K562 (cell line): ENCODE measurements around the gene DNAJB4. TPM values are rescaled to one million over a fixed set of nuclear protein-coding genes. Genes with fewer than 3 reads are reported as not detected.

Source experiments
- NBN ChIP-seq: fragments of 450-650 bp; IDR thresholded peaks from 2 replicates; pipeline ENCODE4 v1.6.1; 2016; ENCODE audit warnings: low read depth, mild to moderate bottlenecking
- SIX5 ChIP-seq, 2 experiments: IDR thresholded peaks; 2 replicates each; pipeline ENCODE4 v1.6.1; 2011; ENCODE audit warnings: low read length in 2 of 2, borderline replicate concordance in 1 of 2, low read depth in 1 of 2, mild to moderate bottlenecking in 1 of 2, moderate library complexity in 1 of 2; ENCODE audit not compliant: insufficient read depth in 1 of 2
- ZC3H11A ChIP-seq: IDR thresholded peaks from 2 replicates; pipeline ENCODE4 v1.6.1; 2012; ENCODE audit warnings: low read depth, low read length, improper control_type of control experiment
- ZFPM2 ChIP-seq: fragments of 250-450 bp; sonication (Bioruptor Pico); IDR thresholded peaks from 2 replicates; pipeline ENCODE4 v1.5.1; 2022; ENCODE audit warnings: mild to moderate bottlenecking
- ZKSCAN1 ChIP-seq: fragments of 150-350 bp; IDR thresholded peaks from 2 replicates; pipeline ENCODE4 v1.6.1; 2016; ENCODE audit warnings: low read depth, low read length
- ZNF12 ChIP-seq: sonication (generic); formaldehyde crosslinking; IDR thresholded peaks from 2 replicates; pipeline ENCODE4 v1.4.0; 2020; ENCODE audit warnings: mild to moderate bottlenecking, missing genetic modification reagents
- ZNF778 ChIP-seq: fragments of 450-650 bp; formaldehyde crosslinking; IDR thresholded peaks from 2 replicates; pipeline ENCODE4 v1.4.0; 2020; ENCODE audit warnings: mild to moderate bottlenecking, moderate library complexity
- polyA plus RNA-seq, 8 experiments: library from polyadenylated mRNA; depleted of rRNA in 4 of 8; stranded (reverse) in 5 of 8; unstranded in 3 of 8; fragments of >200 nt; fragmentation: Nextera tagmentation in 2 of 8; fragmentation: Illumina TruSeq in 1 of 8; extraction: Ambion mirVana in 2 of 8; extraction: Trizol in 1 of 8; gene quantifications; 2 replicates each; pipeline versions ENCODE4 v1.2.1 to v1.2.3, GENCODE V29; 2011 to 2014; ENCODE audit warnings: inconsistent platforms in 1 of 8, missing spikeins in 1 of 8
- total RNA-seq, 7 experiments: library from RNA; depleted of rRNA in 6 of 7; stranded (reverse); fragments of >200 nt in 6 of 7; fragmentation: Illumina TruSeq in 2 of 7; extraction: Trizol in 2 of 7; gene quantifications; 2 replicates each; pipeline versions ENCODE4 v1.2.1 to v1.2.3, GENCODE V29; 2011 to 2021; ENCODE audit warnings: low replicate concordance in 1 of 7
- TF ChIP-seq, protein P1 (sequence below): fragments of 250-450 bp; sonication (Bioruptor Pico); IDR thresholded peaks from 2 replicates; pipeline ENCODE4 v1.4.0; 2020
- TF ChIP-seq, protein P2 (sequence below): sonication (generic); formaldehyde crosslinking; IDR thresholded peaks from 2 replicates; pipeline ENCODE4 v1.8.0; 2023; ENCODE audit warnings: missing genetic modification reagents, mild to moderate bottlenecking, borderline replicate concordance
- TF ChIP-seq, protein P3 (sequence below): fragments of 250-450 bp; sonication (Bioruptor Pico); IDR thresholded peaks from 2 replicates; pipeline ENCODE4 v1.5.0; 2021; ENCODE audit warnings: mild to moderate bottlenecking, borderline replicate concordance
- TF ChIP-seq, protein P4 (sequence below), 3 experiments: fragments of 200-800 bp in 1 of 3; fragments of 250-450 bp in 1 of 3; fragments of 450-650 bp in 1 of 3; sonication (Bioruptor Pico) in 1 of 3; sonication (Bioruptor generic) in 1 of 3; formaldehyde crosslinking in 1 of 3; IDR thresholded peaks; 2 replicates each; pipeline versions ENCODE4 v1.6.1 to v1.8.0; 2016 to 2022; ENCODE audit warnings: mild to moderate bottlenecking in 2 of 3, missing genetic modification characterization in 2 of 3, missing compliant biosample characterization in 1 of 3, moderate library complexity in 1 of 3
- TF ChIP-seq, protein P5 (sequence below), 3 experiments: fragments of 200-800 bp in 1 of 3; sonication (Bioruptor generic) in 1 of 3; sonication (generic) in 1 of 3; formaldehyde crosslinking in 1 of 3; IDR thresholded peaks; 2 replicates each; pipeline versions ENCODE4 v1.6.1 to v1.8.0; 2016 to 2022; ENCODE audit warnings: mild to moderate bottlenecking in 2 of 3, missing compliant biosample characterization in 2 of 3, missing genetic modification characterization in 2 of 3, missing genetic modification reagents in 1 of 3

DNAJB4 gene
- total and polyA plus RNA-seq, 9 of the 15 experiments (the other 6 are each of a cell fraction or from before 2014, with no cell fraction given) = 8.5 to 27.7 (median 19.8) TPM

DNA sequence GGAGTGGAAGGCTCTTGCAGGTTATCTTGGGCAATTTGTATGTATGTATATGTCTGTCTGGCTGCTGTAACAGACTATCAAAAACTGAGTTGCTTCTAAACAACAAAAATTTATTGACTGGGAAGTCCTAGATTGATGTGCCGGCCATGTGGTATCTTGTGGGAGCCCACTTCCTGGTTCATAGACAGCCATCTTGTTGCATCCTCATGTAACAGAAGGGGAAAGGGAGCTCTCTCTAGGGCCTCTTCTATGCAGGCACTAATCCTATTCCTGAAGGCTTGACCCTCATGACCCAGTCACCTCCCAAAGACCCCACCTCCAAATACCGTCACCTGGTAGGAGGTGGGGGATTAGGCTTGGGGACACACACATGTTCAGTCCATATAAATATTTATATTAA lies 50.2 kb downstream of the DNAJB4 start (continued):
- TF ChIP-seq, protein P1, sequence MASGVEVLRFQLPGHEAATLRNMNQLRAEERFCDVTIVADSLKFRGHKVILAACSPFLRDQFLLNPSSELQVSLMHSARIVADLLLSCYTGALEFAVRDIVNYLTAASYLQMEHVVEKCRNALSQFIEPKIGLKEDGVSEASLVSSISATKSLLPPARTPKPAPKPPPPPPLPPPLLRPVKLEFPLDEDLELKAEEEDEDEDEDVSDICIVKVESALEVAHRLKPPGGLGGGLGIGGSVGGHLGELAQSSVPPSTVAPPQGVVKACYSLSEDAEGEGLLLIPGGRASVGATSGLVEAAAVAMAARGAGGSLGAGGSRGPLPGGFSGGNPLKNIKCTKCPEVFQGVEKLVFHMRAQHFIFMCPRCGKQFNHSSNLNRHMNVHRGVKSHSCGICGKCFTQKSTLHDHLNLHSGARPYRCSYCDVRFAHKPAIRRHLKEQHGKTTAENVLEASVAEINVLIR (CRISPR knock-in tag) = no peak
- TF ChIP-seq, protein P2, sequence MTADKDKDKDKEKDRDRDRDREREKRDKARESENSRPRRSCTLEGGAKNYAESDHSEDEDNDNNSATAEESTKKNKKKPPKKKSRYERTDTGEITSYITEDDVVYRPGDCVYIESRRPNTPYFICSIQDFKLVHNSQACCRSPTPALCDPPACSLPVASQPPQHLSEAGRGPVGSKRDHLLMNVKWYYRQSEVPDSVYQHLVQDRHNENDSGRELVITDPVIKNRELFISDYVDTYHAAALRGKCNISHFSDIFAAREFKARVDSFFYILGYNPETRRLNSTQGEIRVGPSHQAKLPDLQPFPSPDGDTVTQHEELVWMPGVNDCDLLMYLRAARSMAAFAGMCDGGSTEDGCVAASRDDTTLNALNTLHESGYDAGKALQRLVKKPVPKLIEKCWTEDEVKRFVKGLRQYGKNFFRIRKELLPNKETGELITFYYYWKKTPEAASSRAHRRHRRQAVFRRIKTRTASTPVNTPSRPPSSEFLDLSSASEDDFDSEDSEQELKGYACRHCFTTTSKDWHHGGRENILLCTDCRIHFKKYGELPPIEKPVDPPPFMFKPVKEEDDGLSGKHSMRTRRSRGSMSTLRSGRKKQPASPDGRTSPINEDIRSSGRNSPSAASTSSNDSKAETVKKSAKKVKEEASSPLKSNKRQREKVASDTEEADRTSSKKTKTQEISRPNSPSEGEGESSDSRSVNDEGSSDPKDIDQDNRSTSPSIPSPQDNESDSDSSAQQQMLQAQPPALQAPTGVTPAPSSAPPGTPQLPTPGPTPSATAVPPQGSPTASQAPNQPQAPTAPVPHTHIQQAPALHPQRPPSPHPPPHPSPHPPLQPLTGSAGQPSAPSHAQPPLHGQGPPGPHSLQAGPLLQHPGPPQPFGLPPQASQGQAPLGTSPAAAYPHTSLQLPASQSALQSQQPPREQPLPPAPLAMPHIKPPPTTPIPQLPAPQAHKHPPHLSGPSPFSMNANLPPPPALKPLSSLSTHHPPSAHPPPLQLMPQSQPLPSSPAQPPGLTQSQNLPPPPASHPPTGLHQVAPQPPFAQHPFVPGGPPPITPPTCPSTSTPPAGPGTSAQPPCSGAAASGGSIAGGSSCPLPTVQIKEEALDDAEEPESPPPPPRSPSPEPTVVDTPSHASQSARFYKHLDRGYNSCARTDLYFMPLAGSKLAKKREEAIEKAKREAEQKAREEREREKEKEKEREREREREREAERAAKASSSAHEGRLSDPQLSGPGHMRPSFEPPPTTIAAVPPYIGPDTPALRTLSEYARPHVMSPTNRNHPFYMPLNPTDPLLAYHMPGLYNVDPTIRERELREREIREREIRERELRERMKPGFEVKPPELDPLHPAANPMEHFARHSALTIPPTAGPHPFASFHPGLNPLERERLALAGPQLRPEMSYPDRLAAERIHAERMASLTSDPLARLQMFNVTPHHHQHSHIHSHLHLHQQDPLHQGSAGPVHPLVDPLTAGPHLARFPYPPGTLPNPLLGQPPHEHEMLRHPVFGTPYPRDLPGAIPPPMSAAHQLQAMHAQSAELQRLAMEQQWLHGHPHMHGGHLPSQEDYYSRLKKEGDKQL (CRISPR knock-in tag) = no peak
- TF ChIP-seq ZNF778 = no peak
- TF ChIP-seq ZNF12 (CRISPR knock-in tag) = peak; percentile 67; the same call in 1 of the 2 replicates
- TF ChIP-seq NBN = no peak
- no peak for TF ChIP-seq ZC3H11A
- TF ChIP-seq SIX5 (IDR thresholded peaks at IDR 0.05; ENCODE audit: borderline replicate concordance in 1 of 2, insufficient read depth in 1 of 2, low read depth in 1 of 2, low read length in 2 of 2) = no peak
- TF ChIP-seq ZKSCAN1 = no peak
- no peak for TF ChIP-seq ZFPM2 (CRISPR knock-in tag)
- TF ChIP-seq, protein P3, sequence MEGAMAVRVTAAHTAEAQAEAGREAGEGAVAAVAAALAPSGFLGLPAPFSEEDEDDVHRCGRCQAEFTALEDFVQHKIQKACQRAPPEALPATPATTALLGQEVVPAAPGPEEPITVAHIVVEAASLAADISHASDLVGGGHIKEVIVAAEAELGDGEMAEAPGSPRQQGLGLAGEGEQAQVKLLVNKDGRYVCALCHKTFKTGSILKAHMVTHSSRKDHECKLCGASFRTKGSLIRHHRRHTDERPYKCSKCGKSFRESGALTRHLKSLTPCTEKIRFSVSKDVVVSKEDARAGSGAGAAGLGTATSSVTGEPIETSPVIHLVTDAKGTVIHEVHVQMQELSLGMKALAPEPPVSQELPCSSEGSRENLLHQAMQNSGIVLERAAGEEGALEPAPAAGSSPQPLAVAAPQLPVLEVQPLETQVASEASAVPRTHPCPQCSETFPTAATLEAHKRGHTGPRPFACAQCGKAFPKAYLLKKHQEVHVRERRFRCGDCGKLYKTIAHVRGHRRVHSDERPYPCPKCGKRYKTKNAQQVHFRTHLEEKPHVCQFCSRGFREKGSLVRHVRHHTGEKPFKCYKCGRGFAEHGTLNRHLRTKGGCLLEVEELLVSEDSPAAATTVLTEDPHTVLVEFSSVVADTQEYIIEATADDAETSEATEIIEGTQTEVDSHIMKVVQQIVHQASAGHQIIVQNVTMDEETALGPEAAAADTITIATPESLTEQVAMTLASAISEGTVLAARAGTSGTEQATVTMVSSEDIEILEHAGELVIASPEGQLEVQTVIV (CRISPR knock-in tag) = no peak
- TF ChIP-seq, protein P4, sequence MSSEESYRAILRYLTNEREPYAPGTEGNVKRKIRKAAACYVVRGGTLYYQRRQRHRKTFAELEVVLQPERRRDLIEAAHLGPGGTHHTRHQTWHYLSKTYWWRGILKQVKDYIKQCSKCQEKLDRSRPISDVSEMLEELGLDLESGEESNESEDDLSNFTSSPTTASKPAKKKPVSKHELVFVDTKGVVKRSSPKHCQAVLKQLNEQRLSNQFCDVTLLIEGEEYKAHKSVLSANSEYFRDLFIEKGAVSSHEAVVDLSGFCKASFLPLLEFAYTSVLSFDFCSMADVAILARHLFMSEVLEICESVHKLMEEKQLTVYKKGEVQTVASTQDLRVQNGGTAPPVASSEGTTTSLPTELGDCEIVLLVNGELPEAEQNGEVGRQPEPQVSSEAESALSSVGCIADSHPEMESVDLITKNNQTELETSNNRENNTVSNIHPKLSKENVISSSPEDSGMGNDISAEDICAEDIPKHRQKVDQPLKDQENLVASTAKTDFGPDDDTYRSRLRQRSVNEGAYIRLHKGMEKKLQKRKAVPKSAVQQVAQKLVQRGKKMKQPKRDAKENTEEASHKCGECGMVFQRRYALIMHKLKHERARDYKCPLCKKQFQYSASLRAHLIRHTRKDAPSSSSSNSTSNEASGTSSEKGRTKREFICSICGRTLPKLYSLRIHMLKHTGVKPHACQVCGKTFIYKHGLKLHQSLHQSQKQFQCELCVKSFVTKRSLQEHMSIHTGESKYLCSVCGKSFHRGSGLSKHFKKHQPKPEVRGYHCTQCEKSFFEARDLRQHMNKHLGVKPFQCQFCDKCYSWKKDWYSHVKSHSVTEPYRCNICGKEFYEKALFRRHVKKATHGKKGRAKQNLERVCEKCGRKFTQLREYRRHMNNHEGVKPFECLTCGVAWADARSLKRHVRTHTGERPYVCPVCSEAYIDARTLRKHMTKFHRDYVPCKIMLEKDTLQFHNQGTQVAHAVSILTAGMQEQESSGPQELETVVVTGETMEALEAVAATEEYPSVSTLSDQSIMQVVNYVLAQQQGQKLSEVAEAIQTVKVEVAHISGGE (CRISPR knock-in tag; IDR thresholded peaks at IDR 0.05) = peak in 1 of 3 experiments; percentile 7; a peak in 1 of 6 replicates
- TF ChIP-seq, protein P5, sequence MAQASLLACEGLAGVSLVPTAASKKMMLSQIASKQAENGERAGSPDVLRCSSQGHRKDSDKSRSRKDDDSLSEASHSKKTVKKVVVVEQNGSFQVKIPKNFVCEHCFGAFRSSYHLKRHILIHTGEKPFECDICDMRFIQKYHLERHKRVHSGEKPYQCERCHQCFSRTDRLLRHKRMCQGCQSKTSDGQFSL (CRISPR knock-in tag; IDR thresholded peaks at IDR 0.05) = no peak
- TF ChIP-seq, protein P5 (tag; IDR thresholded peaks at IDR 0.05) = no peak
